ENCODE data around the gene UBE2O.

The UBE2O gene

DNA sequence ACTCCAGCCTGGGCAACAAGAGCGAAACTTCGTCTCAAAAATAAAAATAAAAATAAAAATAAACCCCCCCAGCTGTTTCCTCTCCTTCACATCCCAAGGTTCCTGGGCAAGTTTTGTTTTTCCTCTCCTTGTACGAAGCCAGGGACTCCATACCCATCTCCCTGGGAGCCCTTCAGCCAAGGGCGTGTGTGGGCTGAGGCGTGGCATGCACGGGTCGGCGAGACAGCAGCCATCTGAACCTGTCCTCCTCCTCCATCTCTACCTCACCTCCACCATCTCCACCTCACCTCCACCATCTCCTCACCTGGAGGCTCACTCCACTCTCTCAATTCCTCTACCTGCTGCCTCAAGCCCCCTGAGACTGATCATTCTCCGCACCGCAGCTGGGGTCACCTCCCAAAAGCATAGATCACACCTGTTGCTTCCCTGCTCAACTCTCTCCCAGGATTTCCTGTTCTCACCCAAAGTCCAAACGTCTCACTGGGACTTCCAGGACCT, 31.3 kb upstream of the UBE2O start:
- DNase-seq, result no peak

DNA sequence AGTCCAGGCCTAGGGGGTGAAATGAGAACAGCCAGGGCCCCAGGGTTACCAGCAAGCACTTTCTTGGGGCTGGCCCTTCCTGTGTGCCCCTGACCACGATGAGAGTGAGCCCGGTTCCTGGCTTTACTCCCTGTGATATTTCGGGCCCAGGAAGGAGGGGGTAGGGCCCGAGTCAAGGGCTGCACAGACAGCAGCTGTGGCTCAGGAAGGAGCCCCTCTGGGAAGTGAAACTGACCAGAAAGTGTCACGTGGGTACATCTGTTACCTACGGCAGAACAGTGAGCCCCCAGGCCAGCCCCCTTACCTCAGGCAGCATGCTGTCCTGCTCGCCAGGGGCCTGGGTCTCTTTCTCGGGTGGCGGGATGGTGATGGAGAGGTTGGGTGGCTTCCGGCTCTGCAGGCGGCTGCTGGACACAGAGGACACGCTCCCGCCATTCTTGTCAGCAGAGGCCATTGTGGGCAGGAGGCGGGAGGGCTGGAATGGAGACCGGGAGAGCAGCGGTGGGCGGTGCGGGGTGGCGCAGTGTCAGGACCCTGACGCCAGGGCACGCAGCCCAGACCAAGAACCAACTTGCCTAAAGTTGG, 28.2 kb upstream of the UBE2O start:
- DNase-seq, result peak; percentile 59

GRCh38 chr17:76480632-76481031, 27.7 kb upstream of the UBE2O start:
- DNase-seq, result no peak

- DNase-seq, result no peak
These were observed 26.6 kb upstream of the UBE2O start for GRCh38 chr17:76479515-76480060.

DNA sequence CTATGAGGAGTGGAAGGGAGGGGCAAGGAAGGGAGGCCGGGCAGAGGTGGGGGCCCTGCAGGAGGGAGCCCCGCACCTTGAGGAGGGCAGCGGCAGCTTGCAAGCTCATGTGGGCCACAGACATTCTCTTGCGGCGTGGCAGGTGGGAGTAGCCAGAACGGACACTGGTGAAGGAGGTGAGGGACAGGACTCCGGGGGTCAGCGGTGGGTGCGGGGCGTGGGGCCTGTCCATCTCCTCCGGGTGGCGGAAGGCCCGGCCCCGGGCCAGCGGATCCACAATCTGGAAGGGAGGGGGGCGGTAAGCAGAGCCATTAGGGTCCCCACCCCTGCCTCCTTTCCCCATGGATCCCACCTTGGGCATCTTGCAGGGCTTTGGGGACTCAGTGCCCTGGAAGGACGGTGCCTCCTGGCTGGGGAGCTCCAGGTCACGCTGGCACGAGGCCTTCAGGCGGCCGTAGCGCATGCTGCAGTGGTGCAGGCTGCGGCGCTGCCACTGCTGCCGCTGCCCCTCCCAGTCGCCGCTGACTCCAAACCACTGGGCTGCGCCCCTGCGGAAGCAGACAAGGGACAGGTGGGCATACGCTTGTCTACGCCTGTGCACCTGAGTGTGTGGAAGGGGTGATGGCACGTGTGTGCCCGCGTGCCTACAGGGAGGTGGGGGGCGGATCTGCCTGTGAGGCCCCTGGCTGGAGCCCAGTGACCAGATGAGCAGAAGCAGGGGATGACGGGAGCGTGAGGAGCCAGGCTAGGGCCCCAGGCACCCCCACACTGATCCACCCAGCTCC, 26.0 kb upstream of the UBE2O start:
- DNase-seq, result no peak

DNA sequence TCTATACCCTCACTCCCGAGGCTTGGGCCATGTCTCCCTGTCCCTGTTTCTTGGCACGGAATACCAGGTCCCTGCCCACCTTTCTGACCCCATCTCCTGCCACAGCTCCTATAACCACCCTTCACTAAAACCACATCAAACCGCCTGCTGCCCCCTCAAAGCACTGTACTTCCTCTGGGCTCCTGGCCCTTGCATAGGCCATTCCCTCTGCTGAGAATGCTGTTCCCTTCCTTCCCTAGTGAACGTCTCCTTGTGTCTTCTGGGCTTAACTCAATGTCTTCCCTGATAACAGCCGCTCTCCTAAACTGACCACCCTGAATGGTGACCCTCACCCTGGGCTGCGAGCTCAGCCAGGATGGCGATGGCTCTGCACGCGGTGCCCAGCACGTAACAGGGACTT, 25.1 kb upstream of the UBE2O start:
- DNase-seq, result no peak

DNA sequence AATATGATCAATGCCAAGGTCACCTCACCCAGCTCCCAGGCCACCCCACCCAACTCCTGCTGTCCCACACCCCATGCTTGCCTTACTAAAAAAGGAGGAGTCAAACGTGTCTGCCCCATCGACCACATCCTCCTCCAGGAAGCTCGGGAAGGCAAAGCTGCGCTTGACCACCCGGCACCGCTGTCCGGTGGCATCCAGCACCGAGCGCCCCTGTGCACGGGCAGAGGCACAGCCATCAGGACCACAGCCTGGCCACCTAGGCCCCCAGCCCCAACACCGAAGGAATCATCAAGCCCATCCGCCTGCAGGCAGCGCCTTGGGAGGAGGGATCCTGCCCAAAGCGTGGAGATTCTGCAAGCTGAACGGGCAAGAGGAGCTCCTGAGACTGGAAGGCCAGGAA, 24.6 kb upstream of the UBE2O start:
- DNase-seq, result no peak

GRCh38 chr17:76476736-76477135, 23.8 kb upstream of the UBE2O start:
- DNase-seq, result no peak

DNA sequence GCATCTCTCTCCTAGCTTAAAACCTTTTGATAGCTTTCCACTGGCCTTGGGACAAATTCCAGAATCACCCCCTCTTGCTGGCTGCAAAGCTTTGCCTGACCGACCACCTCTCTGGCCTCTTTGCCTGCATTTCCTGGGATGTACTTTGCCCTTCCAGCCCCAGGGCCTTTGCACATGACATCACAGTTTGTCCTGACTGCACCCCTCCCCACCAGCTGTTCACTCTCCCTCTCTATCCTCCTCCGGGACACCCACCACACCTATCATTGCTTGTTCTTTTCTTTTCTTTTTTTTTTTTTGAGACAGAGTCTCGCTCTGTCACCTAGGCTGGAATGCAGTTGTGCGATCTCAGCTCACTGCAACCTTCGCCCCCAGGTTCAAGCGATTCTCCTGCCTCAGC, 22.4 kb upstream of the UBE2O start:
- no peak for DNase-seq

DNA sequence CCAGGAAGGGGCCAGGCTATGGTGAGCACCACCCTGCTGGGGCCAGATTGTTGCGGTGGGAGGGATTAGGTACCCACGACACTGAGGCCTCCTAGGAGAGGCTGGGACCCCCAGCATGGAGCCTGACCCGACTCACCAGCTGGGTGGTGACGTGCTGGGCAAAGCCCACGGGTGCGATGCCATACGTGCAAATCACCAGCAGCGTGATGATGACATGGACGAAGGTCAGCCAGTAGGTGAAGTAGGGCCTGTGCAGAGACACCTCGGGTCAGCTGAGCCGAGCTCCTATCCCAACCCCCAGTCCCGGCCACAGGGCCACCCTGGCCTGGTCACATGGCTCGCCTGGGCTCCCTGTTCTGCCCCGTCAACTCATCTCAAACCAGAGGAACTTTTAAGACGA, 21.9 kb upstream of the UBE2O start:
- no peak for DNase-seq

GRCh38 chr17:76474238-76474637, 21.3 kb upstream of the UBE2O start:
- DNase-seq, result no peak

DNA sequence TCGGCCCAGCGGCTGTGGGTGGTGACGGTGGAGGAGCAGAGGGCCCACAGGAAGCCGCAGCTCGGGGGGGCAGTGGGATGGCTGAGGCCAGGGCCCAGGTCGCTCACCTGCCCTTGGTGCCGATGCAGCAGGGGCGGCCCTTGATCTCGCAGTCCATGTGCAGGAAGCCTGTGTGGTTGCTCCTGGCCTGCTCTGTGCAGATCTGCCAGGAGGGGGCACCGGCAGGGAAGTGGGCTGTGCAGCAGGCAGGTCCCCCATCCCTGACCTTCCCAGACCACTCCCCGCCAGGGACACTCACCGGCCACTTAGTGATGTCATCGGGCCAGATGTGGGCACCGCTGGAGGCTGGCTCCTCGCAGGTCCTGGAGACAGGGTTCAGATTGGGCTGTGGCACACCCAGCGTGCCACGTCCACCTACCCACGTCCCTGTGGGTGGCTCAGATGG, 20.6 kb upstream of the UBE2O start:
- no peak for DNase-seq

DNA sequence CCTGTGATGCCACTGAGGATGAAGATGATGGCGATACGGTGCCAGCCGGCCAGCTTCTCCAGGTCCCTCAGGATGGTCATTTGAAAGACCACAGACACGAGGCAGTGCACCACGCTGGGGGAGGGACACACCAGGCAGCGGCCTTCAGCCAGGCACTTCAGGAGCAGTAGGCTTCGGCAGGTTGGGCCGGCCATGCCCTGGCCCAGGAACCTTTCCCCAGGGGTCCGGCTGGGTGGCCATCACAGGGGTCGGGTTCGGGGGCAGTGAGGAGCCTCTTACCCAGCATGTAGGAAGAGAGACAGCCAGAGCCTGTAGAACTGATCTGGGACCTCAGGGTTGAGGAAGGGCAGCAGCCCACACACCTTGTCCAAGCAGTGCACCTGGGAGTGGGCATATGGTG, 19.8 kb upstream of the UBE2O start:
- no peak for DNase-seq

DNA sequence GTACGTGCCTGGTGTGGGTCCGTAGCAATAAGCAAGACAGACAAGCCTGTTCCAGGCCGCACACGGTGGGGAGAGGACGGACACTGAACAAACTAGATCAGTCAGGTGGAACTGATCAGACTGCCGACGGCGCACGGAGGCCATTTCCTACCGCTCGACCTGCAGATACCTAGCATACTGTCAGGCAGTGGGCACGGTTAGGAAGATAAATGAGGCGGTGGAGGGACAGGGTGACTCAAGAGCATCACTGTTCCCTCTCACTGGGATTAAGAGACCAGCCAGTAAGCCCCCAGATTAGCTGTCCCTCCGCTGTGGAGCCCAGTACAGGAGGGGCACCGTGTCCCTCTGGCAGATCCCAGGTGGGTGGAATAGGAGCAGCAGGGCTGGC, 19.3 kb upstream of the UBE2O start:
- no peak for DNase-seq

DNA sequence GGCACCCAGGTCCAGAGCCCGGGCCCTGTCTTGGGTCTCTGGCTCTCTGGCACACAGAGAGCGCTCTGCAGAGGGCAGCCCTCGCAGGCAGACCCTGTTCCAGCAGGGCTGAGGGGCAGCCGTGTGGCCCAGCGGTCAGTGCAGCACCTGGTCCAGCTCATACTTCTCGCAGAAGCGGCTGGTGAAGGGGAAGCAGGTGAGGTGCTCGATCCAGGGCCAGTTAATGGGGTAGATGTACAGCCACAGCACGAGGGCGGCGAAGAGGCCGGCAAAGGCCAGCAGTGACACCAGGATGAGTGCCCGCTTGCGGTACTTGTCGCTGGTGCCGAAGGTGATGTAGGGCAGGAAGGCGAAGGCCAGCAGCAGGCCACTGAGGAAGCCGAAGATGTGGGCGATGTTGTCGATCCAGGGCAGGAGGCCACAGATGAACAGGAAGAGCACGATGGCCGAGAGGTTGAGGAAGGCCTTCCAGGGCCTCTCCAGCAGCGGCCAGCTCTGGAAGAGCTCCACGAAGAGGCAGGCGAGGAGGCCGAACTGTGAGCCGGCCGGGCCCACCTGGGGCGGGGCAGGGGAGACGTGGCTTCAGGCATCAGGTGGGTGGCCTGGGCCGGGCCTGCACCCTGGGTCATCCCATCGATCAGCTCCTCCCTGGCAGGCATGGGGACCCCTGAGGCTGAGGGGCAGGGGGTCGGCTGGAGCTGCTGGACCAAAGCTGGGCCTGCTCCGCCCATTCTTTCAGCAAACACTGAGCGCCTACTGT, 18.7 kb upstream of the UBE2O start:
- no peak for DNase-seq

- DNase-seq, result no peak
These were observed 17.2 kb upstream of the UBE2O start for GRCh38 chr17:76469991-76470739.

- no peak for DNase-seq
These were observed 16.4 kb upstream of the UBE2O start for GRCh38 chr17:76469076-76469990.

DNA sequence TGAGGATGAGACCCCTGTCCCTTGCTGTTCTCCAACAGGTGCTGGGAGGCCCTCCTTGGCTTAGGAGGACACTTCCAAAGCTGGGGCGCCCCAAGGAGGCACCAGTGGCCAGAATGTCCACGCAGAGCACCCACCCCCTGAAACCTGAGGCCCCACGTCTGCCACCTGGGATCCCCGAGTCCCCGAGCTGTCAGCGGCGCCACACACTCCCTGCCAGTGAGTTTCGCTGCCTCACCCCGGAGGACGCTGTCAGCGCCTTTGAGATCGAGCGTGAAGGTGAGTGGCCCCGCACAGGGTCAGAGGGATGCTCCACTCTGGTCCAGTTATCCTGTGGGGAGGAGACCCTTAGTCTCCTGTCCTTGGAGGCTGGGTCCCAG, 15.7 kb upstream of the UBE2O start:
- DNase-seq, result no peak

- DNase-seq, result no peak
These were observed 15.1 kb upstream of the UBE2O start for GRCh38 chr17:76467809-76468633.

DNA sequence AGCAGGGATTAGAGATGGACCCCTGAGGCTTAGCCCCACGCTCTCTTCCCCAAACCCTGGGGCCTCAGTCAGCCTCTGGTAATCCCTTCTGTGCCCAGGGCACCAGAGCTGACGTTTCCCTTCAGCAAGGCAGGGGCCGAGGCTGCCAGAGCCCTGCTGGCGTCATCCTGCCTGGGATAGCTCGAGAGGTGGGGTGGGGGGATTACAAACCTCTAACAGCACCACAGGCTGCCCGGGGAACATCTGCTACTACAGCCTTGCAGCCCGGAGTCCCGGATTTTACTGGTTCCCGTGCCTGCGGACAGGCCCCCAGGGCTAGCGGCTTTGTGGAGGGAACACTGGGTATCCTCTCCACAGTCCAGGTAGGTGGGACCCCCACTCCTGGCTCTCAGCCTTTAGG, 14.4 kb upstream of the UBE2O start, which contains the start of gene AANAT:
TSS of gene AANAT (plus strand) at position 238 of the 400 bp plus-strand sequence. CDS start 1,144 bp downstream, outside the sequence.
- no peak for DNase-seq

DNA sequence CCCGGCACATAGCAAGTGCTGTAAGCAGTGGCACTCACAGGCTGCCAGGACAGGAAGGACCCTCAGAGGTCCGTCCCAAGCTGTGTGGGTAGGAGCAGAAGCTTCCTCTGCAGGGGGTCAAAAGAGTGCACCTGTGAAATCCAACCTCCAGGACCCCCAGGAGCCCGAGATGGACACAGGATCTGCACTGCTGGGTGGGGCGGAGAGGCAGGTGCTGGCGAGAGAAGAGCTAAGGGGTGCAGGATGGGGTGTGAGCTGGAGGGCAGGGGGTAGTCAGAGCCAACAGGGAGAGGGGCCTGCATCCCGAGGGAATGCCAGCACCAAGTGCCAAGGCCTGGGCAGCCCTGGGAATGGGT, 13.8 kb upstream of the UBE2O start:
- no peak for DNase-seq
